ENCODE results near the gene THBS2. TPM values are rescaled to one million over a fixed set of nuclear protein-coding genes. Genes with fewer than 3 reads are reported as not detected.
"Not testable (repeated sequence)": the region's sequence is repeated elsewhere in the genome, so short reads cannot be mapped to it uniquely, and the experiment has no call there.

The THBS2 gene
- total and polyA plus RNA-seq, 9 donors = 26.5 to 151 (median 65.3) TPM

- 77 to 87% (median 78%) methylated on average over 3 of the region's 3 CpGs for WGBS, 3 donors
- Histone ChIP-seq H3K27ac (no peak overlapping the region), H3K36me3 (no peaks in the 10 kb centered on the region), H3K9me3 (no peaks in the 10 kb centered on the region), H3K4me3 (no peak overlapping the region), H3K27me3 (no peaks in the 10 kb centered on the region), H3K4me1 (ENCODE audit: insufficient read depth) (no peaks in the 10 kb centered on the region)
- DNase-seq = no peak
- TF ChIP-seq CTCF (IDR thresholded peaks at IDR 0.05) = no peak
- TF ChIP-seq POLR2A (IDR thresholded peaks at IDR 0.05) = no peak
- no peak for TF ChIP-seq EP300 (IDR thresholded peaks at IDR 0.05)
- intact Hi-C loops (cut with DNase I) = no loop called here
These were observed 9.7 kb upstream of the THBS2 start for GRCh38 chr6:169263374-169263773.

GRCh38 chr6:169262602-169263001, 9.0 kb upstream of the THBS2 start:
- H3K36me3 ChIP-seq; DNase-seq; H3K27ac ChIP-seq; H3K27me3 ChIP-seq; intact Hi-C loops (cut with DNase I); H3K4me3 ChIP-seq; H3K9me3 ChIP-seq; H3K4me1 ChIP-seq (ENCODE audit: insufficient read depth): not testable (repeated sequence)
- WGBS, 3 donors = 89 to 96% (median 89%) methylated on average over 11 to 14 of the region's 14 CpGs

GRCh38 chr6:169256518-169256917, 2.9 kb upstream of the THBS2 start:
- no peaks in the 10 kb centered on the region for H3K36me3 ChIP-seq
- no peaks in the 10 kb centered on the region for H3K9me3 ChIP-seq

GRCh38 chr6:169256061-169256460, 2.4 kb upstream of the THBS2 start:
- intact Hi-C loops (cut with DNase I) = loop anchor here in 1 of 4 donors (10.0 kb wide), 1 partner anchor 169 kb away; no protein-coding TSS in a partner anchor
- peaks cover 6% of the 10 kb centered on the region for H3K4me1 ChIP-seq (ENCODE audit: insufficient read depth)

More at GRCh38 chr6:169256518-169256917, 2.9 kb upstream of the THBS2 start:
- H3K27ac ChIP-seq = no peak overlapping the region
- TF ChIP-seq EP300 (IDR thresholded peaks at IDR 0.05) (no peak), POLR2A (IDR thresholded peaks at IDR 0.05) (no peak), CTCF (IDR thresholded peaks at IDR 0.05) (no peak)
- H3K4me3 ChIP-seq = no peak overlapping the region
- H3K4me1 ChIP-seq (ENCODE audit: insufficient read depth) = peaks cover 6% of the 10 kb centered on the region
- intact Hi-C loops (cut with DNase I) = loop anchor here in 1 of 4 donors (10.0 kb wide), 1 partner anchor 168 kb away; no protein-coding TSS in a partner anchor
- 94 to 95% (median 95%) methylated on average over 8 of the region's 8 CpGs for WGBS, 3 donors
- DNase-seq = peak in 1 of 5 donors; percentile 11
- no peaks in the 10 kb centered on the region for H3K27me3 ChIP-seq

More at GRCh38 chr6:169256061-169256460, 2.4 kb upstream of the THBS2 start:
- H3K36me3 ChIP-seq = no peaks in the 10 kb centered on the region
- no peak overlapping the region for H3K4me3 ChIP-seq
- no peak overlapping the region for H3K27ac ChIP-seq
- no peaks in the 10 kb centered on the region for H3K27me3 ChIP-seq
- TF ChIP-seq EP300 (IDR thresholded peaks at IDR 0.05) (no peak), CTCF (IDR thresholded peaks at IDR 0.05) (no peak), POLR2A (IDR thresholded peaks at IDR 0.05) (no peak)
- DNase-seq = peak in 2 of 5 donors; percentile 8 to 21
- no peaks in the 10 kb centered on the region for H3K9me3 ChIP-seq
- WGBS, 3 donors = 94 to 95% (median 95%) methylated on average over 8 of the region's 8 CpGs

All from ovary (tissue), 9 donors.